T-helper 1 cell treated with Interleukin-12 subunit alpha and Interleukin-12 subunit beta and Interleukin-4 antibody, amounts not matched to agents 30 μg/mL and 1 μg/mL, for 36 hours (primary cell): Measurements from ENCODE around the gene TTLL1.
"Not testable (repeated sequence)": the region's sequence is repeated elsewhere in the genome, so short reads cannot be mapped to it uniquely, and the experiment has no call there.

Source experiments
- H3K27ac Mint-ChIP-seq: one replicate; pipeline ENCODE4 v1.8.0; 2021; ENCODE audit warnings: mild to moderate bottlenecking, mixed read lengths
- H3K27me3 Mint-ChIP-seq: one replicate; pipeline ENCODE4 v1.8.0; 2021; ENCODE audit warnings: low read depth, mixed read lengths
- H3K36me3 Mint-ChIP-seq: one replicate; pipeline ENCODE4 v1.8.0; 2021; ENCODE audit warnings: low read depth, mixed read lengths
- H3K4me1 Mint-ChIP-seq: one replicate; pipeline ENCODE4 v1.8.0; 2021; ENCODE audit warnings: low read depth, mixed read lengths
- H3K4me3 Mint-ChIP-seq: one replicate; pipeline ENCODE4 v1.8.0; 2021; ENCODE audit warnings: mild to moderate bottlenecking, moderate library complexity, mixed read lengths
- H3K9me3 Mint-ChIP-seq: one replicate; pipeline ENCODE4 v1.8.0; 2021; ENCODE audit warnings: mixed read lengths

Gene TTLL1

GRCh38 chr22:43016150-43016549 is 73.0 kb downstream of the TTLL1 start:
- not testable (repeated sequence) for H3K36me3 Mint-ChIP-seq, H3K9me3 Mint-ChIP-seq, H3K27me3 Mint-ChIP-seq, H3K4me3 Mint-ChIP-seq, H3K27ac Mint-ChIP-seq
- peaks cover 20% of the 10 kb centered on the region for H3K4me1 Mint-ChIP-seq

- Mint-ChIP-seq H3K27ac (peak overlapping the region; percentile 71), H3K36me3 (no peaks in the 10 kb centered on the region)
Observed at GRCh38 chr22:43015677-43016042, 73.5 kb downstream of the TTLL1 start.

GRCh38 chr22:43014869-43015676 is 74.1 kb downstream of the TTLL1 start, which contains the start of gene PACSIN2:
Gene PACSIN2 (minus strand): TSS chr22:43015149. CDS start chr22:42912080, 103,069 bp downstream.
- H3K36me3 Mint-ChIP-seq: no peaks in the 10 kb centered on the region
- H3K4me1 Mint-ChIP-seq: peaks cover 20% of the 10 kb centered on the region
- no peaks in the 10 kb centered on the region for H3K9me3 Mint-ChIP-seq
- H3K4me3 Mint-ChIP-seq: peak within 1 kb of the TSS; percentile 90
- peak within 1 kb of the TSS; percentile 78 for H3K27ac Mint-ChIP-seq
- H3K27me3 Mint-ChIP-seq: peaks cover 9% of the 10 kb centered on the region

More at GRCh38 chr22:43015677-43016042, 73.5 kb downstream of the TTLL1 start:
- Mint-ChIP-seq H3K9me3 (no peaks in the 10 kb centered on the region), H3K4me1 (peaks cover 20% of the 10 kb centered on the region), H3K4me3 (peak overlapping the region; percentile 90), H3K27me3 (peaks cover 9% of the 10 kb centered on the region)

GRCh38 chr22:43014316-43014868 is 74.8 kb downstream of the TTLL1 start:
- peaks cover 20% of the 10 kb centered on the region for H3K4me1 Mint-ChIP-seq
- no peaks in the 10 kb centered on the region for H3K9me3 Mint-ChIP-seq
- peaks cover 9% of the 10 kb centered on the region for H3K27me3 Mint-ChIP-seq
- peak overlapping the region; percentile 78 for H3K27ac Mint-ChIP-seq
- H3K36me3 Mint-ChIP-seq: no peaks in the 10 kb centered on the region
- H3K4me3 Mint-ChIP-seq: peak overlapping the region; percentile 90

- Mint-ChIP-seq H3K4me3 (peak overlapping the region; percentile 90), H3K36me3 (no peaks in the 10 kb centered on the region), H3K27me3 (peaks cover 9% of the 10 kb centered on the region)
Observed at GRCh38 chr22:43013355-43014315, 75.6 kb downstream of the TTLL1 start.

GRCh38 chr22:43012390-43012789 is 76.8 kb downstream of the TTLL1 start:
- no peak overlapping the region for H3K27ac Mint-ChIP-seq
- H3K9me3 Mint-ChIP-seq: no peaks in the 10 kb centered on the region
- peaks cover under 1% of the 10 kb centered on the region for H3K27me3 Mint-ChIP-seq
- no peaks in the 10 kb centered on the region for H3K36me3 Mint-ChIP-seq
- no peak overlapping the region for H3K4me3 Mint-ChIP-seq
- peaks cover 25% of the 10 kb centered on the region for H3K4me1 Mint-ChIP-seq

More at GRCh38 chr22:43013355-43014315, 75.6 kb downstream of the TTLL1 start:
- H3K9me3 Mint-ChIP-seq: no peaks in the 10 kb centered on the region
- H3K4me1 Mint-ChIP-seq: peaks cover 22% of the 10 kb centered on the region
- H3K27ac Mint-ChIP-seq: peak overlapping the region; percentile 78

GRCh38 chr22:43011079-43011478 is 78.1 kb downstream of the TTLL1 start:
- no peak overlapping the region for H3K4me3 Mint-ChIP-seq
- no peak overlapping the region for H3K27ac Mint-ChIP-seq
- no peaks in the 10 kb centered on the region for H3K36me3 Mint-ChIP-seq
- no peaks in the 10 kb centered on the region for H3K27me3 Mint-ChIP-seq
- no peaks in the 10 kb centered on the region for H3K9me3 Mint-ChIP-seq
- peaks cover 25% of the 10 kb centered on the region for H3K4me1 Mint-ChIP-seq

- Mint-ChIP-seq H3K27me3 (no peaks in the 10 kb centered on the region), H3K4me3 (no peak overlapping the region), H3K27ac (no peak overlapping the region), H3K4me1 (peaks cover 20% of the 10 kb centered on the region), H3K9me3 (no peaks in the 10 kb centered on the region), H3K36me3 (no peaks in the 10 kb centered on the region)
Observed at GRCh38 chr22:43009444-43009843, 79.7 kb downstream of the TTLL1 start.

GRCh38 chr22:43008921-43009320 is 80.3 kb downstream of the TTLL1 start:
- H3K4me1 Mint-ChIP-seq: peaks cover 22% of the 10 kb centered on the region
- H3K36me3 Mint-ChIP-seq: no peaks in the 10 kb centered on the region
- no peaks in the 10 kb centered on the region for H3K27me3 Mint-ChIP-seq
- no peak overlapping the region for H3K4me3 Mint-ChIP-seq
- H3K27ac Mint-ChIP-seq: no peak overlapping the region
- no peaks in the 10 kb centered on the region for H3K9me3 Mint-ChIP-seq

GRCh38 chr22:43008509-43008908 is 80.7 kb downstream of the TTLL1 start:
- peaks cover 23% of the 10 kb centered on the region for H3K4me1 Mint-ChIP-seq
- no peaks in the 10 kb centered on the region for H3K9me3 Mint-ChIP-seq
- no peak overlapping the region for H3K4me3 Mint-ChIP-seq
- H3K36me3 Mint-ChIP-seq: peaks cover 3% of the 10 kb centered on the region
- H3K27ac Mint-ChIP-seq: no peak overlapping the region
- no peaks in the 10 kb centered on the region for H3K27me3 Mint-ChIP-seq

- Mint-ChIP-seq H3K4me1 (peaks cover 21% of the 10 kb centered on the region), H3K9me3 (no peaks in the 10 kb centered on the region), H3K27ac (no peak overlapping the region), H3K4me3 (no peak overlapping the region), H3K27me3 (no peaks in the 10 kb centered on the region), H3K36me3 (peaks cover 3% of the 10 kb centered on the region)
Observed at GRCh38 chr22:43007519-43008102, 81.6 kb downstream of the TTLL1 start.

- H3K27me3 Mint-ChIP-seq: no peaks in the 10 kb centered on the region
- peaks cover 30% of the 10 kb centered on the region for H3K4me1 Mint-ChIP-seq
- H3K9me3 Mint-ChIP-seq: no peaks in the 10 kb centered on the region
- no peak overlapping the region for H3K4me3 Mint-ChIP-seq
- peaks cover 3% of the 10 kb centered on the region for H3K36me3 Mint-ChIP-seq
- no peak overlapping the region for H3K27ac Mint-ChIP-seq
Observed at GRCh38 chr22:43006753-43007152, 82.4 kb downstream of the TTLL1 start.

GRCh38 chr22:43006016-43006505 is 83.1 kb downstream of the TTLL1 start:
- Mint-ChIP-seq H3K4me1 (peaks cover 34% of the 10 kb centered on the region), H3K27ac (no peak overlapping the region), H3K9me3 (no peaks in the 10 kb centered on the region), H3K4me3 (no peak overlapping the region), H3K27me3 (no peaks in the 10 kb centered on the region), H3K36me3 (peaks cover 3% of the 10 kb centered on the region)

- Mint-ChIP-seq H3K4me3 (no peak overlapping the region), H3K9me3 (no peaks in the 10 kb centered on the region), H3K27ac (no peak overlapping the region), H3K27me3 (no peaks in the 10 kb centered on the region), H3K4me1 (peaks cover 43% of the 10 kb centered on the region), H3K36me3 (peaks cover 3% of the 10 kb centered on the region)
Observed at GRCh38 chr22:43005106-43005505, 84.1 kb downstream of the TTLL1 start.
